K562 (cell line): ENCODE data around the gene EVA1A.

ENCODE experiments used
- JUN ChIP-seq, 2 experiments: sonication (generic) in 1 of 2; formaldehyde crosslinking in 1 of 2; IDR thresholded peaks; 2 replicates each; pipeline versions ENCODE4 v1.6.1 to v1.8.0; 2012 to 2022; ENCODE audit warnings: borderline replicate concordance in 2 of 2, mild to moderate bottlenecking in 2 of 2, improper control_type of control experiment in 1 of 2, low read depth in 1 of 2, low read length in 1 of 2, missing genetic modification reagents in 1 of 2
- LARP7 ChIP-seq: fragments of 450-650 bp; IDR thresholded peaks from 2 replicates; pipeline ENCODE4 v1.6.1; 2016

DNA sequence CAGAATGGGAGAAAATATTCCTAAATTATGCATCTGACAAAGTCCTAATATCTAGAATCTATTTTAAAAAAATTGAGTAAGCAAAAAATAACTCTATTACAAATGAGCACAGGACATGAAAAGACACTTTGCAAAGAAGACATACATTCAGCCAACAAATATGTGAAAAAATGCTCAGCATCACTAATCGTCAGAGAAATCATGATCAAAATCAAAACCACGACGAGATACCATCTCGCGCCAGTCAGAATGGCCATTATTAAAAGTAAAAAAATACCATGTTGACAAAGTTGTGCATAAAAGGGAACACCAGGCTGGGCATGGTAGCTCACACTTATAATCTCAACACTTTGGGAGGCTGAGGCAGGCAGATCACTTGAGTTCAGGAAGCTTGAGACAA is 63.5 kb downstream of the EVA1A start:
- TF ChIP-seq JUN (IDR thresholded peaks at IDR 0.05; ENCODE audit: borderline replicate concordance, low read depth, low read length) (no peak), JUN (CRISPR knock-in tag; IDR thresholded peaks at IDR 0.05; ENCODE audit: borderline replicate concordance) (no peak), LARP7 (no peak)
